SK-N-MC (cell line): ENCODE data around the gene PLEKHO2.

Experiments
- EZH2 ChIP-seq: fragments of 200-600 bp; sonication (generic); IDR thresholded peaks from one replicate; pipeline ENCODE4 v1.6.1; 2017; ENCODE audit warnings: antibody characterized with exemption
- FOXP2 ChIP-seq: optimal IDR thresholded peaks from 2 replicates; pipeline ENCODE3; 2011; ENCODE audit warnings: mild to moderate bottlenecking, moderate library complexity; ENCODE audit not compliant: insufficient read depth; ENCODE audit errors: extremely low read length, control extremely low read depth
- POLR2AphosphoS5 ChIP-seq: IDR thresholded peaks from 2 replicates; pipeline ENCODE4 v1.6.1; 2012; ENCODE audit warnings: mild to moderate bottlenecking, low read depth, low read length, borderline replicate concordance

DNA sequence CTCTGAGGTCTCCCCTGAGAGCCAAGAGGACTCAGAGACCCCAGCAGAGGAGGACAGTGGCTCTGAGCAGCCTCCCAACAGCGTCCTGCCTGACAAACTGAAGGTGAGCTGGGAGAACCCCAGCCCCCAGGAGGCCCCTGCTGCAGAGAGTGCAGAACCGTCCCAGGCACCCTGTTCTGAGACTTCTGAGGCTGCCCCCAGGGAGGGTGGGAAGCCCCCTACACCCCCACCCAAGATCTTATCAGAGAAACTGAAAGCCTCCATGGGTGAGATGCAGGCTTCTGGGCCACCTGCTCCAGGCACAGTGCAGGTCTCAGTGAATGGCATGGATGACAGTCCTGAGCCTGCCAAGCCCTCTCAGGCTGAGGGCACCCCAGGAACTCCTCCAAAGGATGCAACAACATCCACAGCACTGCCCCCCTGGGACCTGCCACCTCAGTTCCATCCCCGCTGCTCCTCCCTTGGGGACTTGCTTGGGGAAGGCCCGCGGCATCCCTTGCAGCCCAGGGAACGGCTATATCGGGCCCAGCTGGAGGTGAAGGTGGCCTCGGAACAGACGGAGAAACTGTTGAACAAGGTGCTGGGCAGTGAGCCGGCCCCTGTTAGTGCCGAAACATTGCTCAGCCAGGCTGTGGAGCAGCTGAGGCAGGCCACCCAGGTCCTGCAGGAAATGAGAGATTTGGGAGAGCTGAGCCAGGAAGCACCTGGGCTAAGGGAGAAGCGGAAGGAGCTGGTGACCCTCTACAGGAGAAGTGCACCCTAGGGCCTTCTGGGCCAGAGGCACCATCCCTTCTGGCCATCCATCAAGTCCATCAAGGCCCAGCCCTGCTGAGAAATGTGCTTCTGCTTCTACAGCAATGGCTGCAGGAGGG, 23.6 kb downstream of the PLEKHO2 start:
- TF ChIP-seq POLR2AphosphoS5 (no peak), EZH2 (no peak), FOXP2 (no peak)
